Left lung (tissue), 10 donors: ENCODE results near the gene CAMSAP1. TPM values are rescaled to one million over a fixed set of nuclear protein-coding genes. Genes with fewer than 3 reads are reported as not detected.

ENCODE experiments used
- ATAC-seq: fragments of 200-7000 bp; cut with Tn5 transposase; one replicate; pipeline ENCODE4 v1.9.1; 2020; ENCODE audit warnings: moderate library complexity
- DNase-seq, 4 donors: peaks; one replicate each; pipeline ENCODE4 v3.0.0-alpha.2; 2013 to 2020
- H3K27ac ChIP-seq, 2 donors: fragments of 200-600 bp; sonication (generic) in 1 of 2; one replicate each; pipeline versions ENCODE4 v1.5.0 to v1.8.0; 2020 to 2021
- H3K27me3 ChIP-seq, 2 donors: fragments of 200-600 bp; sonication (generic) in 1 of 2; one replicate each; pipeline versions ENCODE4 v1.5.0 to v1.8.0; 2020 to 2021
- H3K36me3 ChIP-seq, 2 donors: fragments of 200-600 bp; sonication (generic) in 1 of 2; one replicate each; pipeline versions ENCODE4 v1.5.0 to v1.8.0; 2020 to 2021
- H3K4me1 ChIP-seq, 2 donors: fragments of 200-600 bp; one replicate each; pipeline ENCODE4 v1.8.0; 2021
- H3K4me3 ChIP-seq, 2 donors: fragments of 200-600 bp; sonication (generic) in 1 of 2; one replicate each; pipeline versions ENCODE4 v1.5.0 to v1.8.0; 2020 to 2021; ENCODE audit warnings: mild to moderate bottlenecking in 1 of 2
- H3K9me3 ChIP-seq, 2 donors: fragments of 200-600 bp; sonication (generic) in 1 of 2; one replicate each; pipeline versions ENCODE4 v1.5.0 to v1.8.0; 2020 to 2021
- intact Hi-C, 2 donors: fragments of 100-400 bp; cut with DNase I; formaldehyde crosslinking; loops; one replicate each; pipeline versions ENCODE4 v1.11.2 to v1.14.2; 2022
- polyA plus RNA-seq, 6 donors: library from polyadenylated mRNA; unstranded; fragments of 120-200 nt; gene quantifications; one replicate each; pipeline ENCODE4 v1.2.1, GENCODE V29; 2013; ENCODE audit not compliant: insufficient read length in 6 of 6
- total RNA-seq, 2 donors: library from RNA; stranded (reverse); fragmentation: NEBNext Ultra II Directional; extraction: Animal tissue kit (Norgen Biotek cat#: 25700); gene quantifications; one replicate each; pipeline ENCODE4 v1.2.1, GENCODE V29; 2021
- TF ChIP-seq, protein P1 (sequence below), 2 donors: fragments of 200-600 bp; sonication (generic) in 1 of 2; IDR thresholded peaks; one replicate each; pipeline versions ENCODE4 v1.5.0 to v1.8.0; 2021; ENCODE audit warnings: antibody characterized with exemption in 2 of 2
- donor health status: DM: no; HTN: yes; CAD: no.
- donor health status: DM: no; HTN: no; CAD: no.

The CAMSAP1 gene
- total and polyA plus RNA-seq, 8 donors = 20.4 to 27.0 (median 24.0) TPM

GRCh38 chr9:135937521-135938489 is 30.5 kb upstream of the CAMSAP1 start:
- intact Hi-C loops = no loop called here
- TF ChIP-seq, protein P1, sequence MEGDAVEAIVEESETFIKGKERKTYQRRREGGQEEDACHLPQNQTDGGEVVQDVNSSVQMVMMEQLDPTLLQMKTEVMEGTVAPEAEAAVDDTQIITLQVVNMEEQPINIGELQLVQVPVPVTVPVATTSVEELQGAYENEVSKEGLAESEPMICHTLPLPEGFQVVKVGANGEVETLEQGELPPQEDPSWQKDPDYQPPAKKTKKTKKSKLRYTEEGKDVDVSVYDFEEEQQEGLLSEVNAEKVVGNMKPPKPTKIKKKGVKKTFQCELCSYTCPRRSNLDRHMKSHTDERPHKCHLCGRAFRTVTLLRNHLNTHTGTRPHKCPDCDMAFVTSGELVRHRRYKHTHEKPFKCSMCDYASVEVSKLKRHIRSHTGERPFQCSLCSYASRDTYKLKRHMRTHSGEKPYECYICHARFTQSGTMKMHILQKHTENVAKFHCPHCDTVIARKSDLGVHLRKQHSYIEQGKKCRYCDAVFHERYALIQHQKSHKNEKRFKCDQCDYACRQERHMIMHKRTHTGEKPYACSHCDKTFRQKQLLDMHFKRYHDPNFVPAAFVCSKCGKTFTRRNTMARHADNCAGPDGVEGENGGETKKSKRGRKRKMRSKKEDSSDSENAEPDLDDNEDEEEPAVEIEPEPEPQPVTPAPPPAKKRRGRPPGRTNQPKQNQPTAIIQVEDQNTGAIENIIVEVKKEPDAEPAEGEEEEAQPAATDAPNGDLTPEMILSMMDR (IDR thresholded peaks at IDR 0.05) = no peak
- ATAC-seq = no peak
- Histone ChIP-seq H3K4me3 (no peak overlapping the region), H3K27ac (no peak overlapping the region), H3K9me3 (peaks cover 0 to 1% of the 10 kb centered on the region in 2 donors), H3K36me3 (peaks cover 0 to 100% of the 10 kb centered on the region in 2 donors), H3K4me1 (no peaks in the 10 kb centered on the region), H3K27me3 (no peaks in the 10 kb centered on the region)
- no peak for DNase-seq

DNA sequence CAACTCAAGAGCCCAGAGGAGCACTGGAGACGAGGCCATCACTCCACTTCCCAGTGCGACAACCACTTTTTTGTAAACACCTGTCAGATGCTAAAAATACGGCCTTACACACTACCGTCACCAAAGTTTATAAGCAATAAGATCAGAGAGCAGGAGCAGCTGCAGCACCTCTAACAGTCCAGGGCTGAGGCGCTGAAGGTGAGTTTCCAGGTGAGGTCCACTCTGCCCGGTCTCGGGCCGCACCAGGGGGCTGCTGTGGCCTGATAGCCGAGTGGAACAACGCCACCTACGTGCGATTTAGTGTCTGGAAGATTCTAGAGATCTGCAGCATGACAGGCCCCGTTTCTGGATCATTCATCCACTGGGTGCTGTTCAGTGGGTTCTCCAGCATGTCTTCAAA is 25.8 kb upstream of the CAMSAP1 start:
- DNase-seq = peak in 1 of 4 donors; percentile 4
- ATAC-seq = no peak
- TF ChIP-seq, protein P1 (IDR thresholded peaks at IDR 0.05) = no peak
- H3K27ac ChIP-seq = no peak overlapping the region
- no peak overlapping the region for H3K4me3 ChIP-seq
- no peaks in the 10 kb centered on the region for H3K27me3 ChIP-seq
- H3K9me3 ChIP-seq = peaks cover 0 to 1% of the 10 kb centered on the region in 2 donors
- H3K36me3 ChIP-seq = peaks cover 0 to 87% of the 10 kb centered on the region in 2 donors
- H3K4me1 ChIP-seq = no peaks in the 10 kb centered on the region
- intact Hi-C loops = no loop called here

DNA sequence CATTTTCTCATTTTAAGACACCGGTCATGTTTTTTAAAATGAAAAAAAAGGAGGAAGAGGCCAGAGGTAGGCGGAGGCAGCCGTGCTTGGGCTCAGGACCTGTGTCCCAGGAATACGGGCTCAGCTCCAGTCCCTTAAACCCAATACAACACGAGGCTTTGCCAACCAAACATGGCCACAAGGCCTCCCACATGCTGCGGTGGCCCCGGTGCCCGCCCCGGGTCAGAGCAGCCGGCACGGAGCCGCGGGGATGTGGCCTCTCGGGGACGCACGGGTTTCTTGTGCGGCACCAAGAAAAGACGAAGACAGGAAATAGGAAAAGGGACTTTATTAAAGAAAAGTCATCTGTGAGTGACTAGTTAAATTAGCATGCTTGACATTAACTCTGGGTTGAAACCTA is 25.3 kb upstream of the CAMSAP1 start:
- no peak overlapping the region for H3K27ac ChIP-seq
- DNase-seq = peak in 1 of 4 donors; percentile 56
- H3K27me3 ChIP-seq = no peaks in the 10 kb centered on the region
- no peaks in the 10 kb centered on the region for H3K4me1 ChIP-seq
- TF ChIP-seq, protein P1 (IDR thresholded peaks at IDR 0.05) = no peak
- H3K4me3 ChIP-seq = no peak overlapping the region
- peaks cover 0 to 1% of the 10 kb centered on the region in 2 donors for H3K9me3 ChIP-seq
- no peak for ATAC-seq
- intact Hi-C loops = no loop called here
- H3K36me3 ChIP-seq = peaks cover 0 to 83% of the 10 kb centered on the region in 2 donors

- TF ChIP-seq, protein P1 (IDR thresholded peaks at IDR 0.05) = no peak
- peak in 1 of 4 donors; percentile 66 for DNase-seq
- intact Hi-C loops = no loop called here
- H3K9me3 ChIP-seq = no peaks in the 10 kb centered on the region
- no peak overlapping the region for H3K4me3 ChIP-seq
- no peak for ATAC-seq
- peaks cover 0 to 73% of the 10 kb centered on the region in 2 donors for H3K36me3 ChIP-seq
- no peak overlapping the region for H3K27ac ChIP-seq
- peaks cover 0 to 12% of the 10 kb centered on the region in 2 donors for H3K4me1 ChIP-seq
- H3K27me3 ChIP-seq = no peaks in the 10 kb centered on the region
These were observed 24.0 kb upstream of the CAMSAP1 start for GRCh38 chr9:135931349-135931820.
